ENCODE data around the gene COL5A2. TPM values are rescaled to one million over a fixed set of nuclear protein-coding genes. Genes with fewer than 3 reads are reported as not detected.

The COL5A2 gene
- total and polyA plus RNA-seq, 10 of the 15 experiments (the other 5 are each of a cell fraction or from before 2014, with no cell fraction given) = 0.04 to 0.85 (median 0.39) TPM

GRCh38 chr2:189020179-189020578 lies 159.4 kb downstream of the COL5A2 start:
- intact Hi-C loops (cut with micrococcal nuclease; ENCODE audit: unreplicated experiment) = no loop called here
- 0% methylated on average over 1 of the region's 1 CpG for WGBS (ENCODE audit: insufficient coverage, insufficient replicate concordance, low lambda C conversion rate, missing lambda C conversion rate)
- ChIA-PET SMC1A (ENCODE audit: uncharacterized antibody, unreplicated experiment) (no interaction called here), RAD21 (ENCODE audit: unreplicated experiment) (no interaction called here), POLR2A (no interaction called here), CTCF (no interaction called here)
- BruUV-seq (replicated peaks) = no TSS peak
- in situ Hi-C loops (cut with MboI) = no loop called here
- Histone ChIP-seq H3K9ac (ENCODE audit: control insufficient read depth, insufficient read depth, low read length) (no peak overlapping the region), H3K4me3 (no peak overlapping the region), H3K36me3 (ENCODE audit: control insufficient read depth in 2 of 2, insufficient read depth in 2 of 2, low read length in 1 of 2) (no peaks in the 10 kb centered on the region), H3K9me3 (replicated peaks; ENCODE audit: control insufficient read depth, insufficient read depth, low read length) (no peaks in the 10 kb centered on the region), H3K4me1 (ENCODE audit: control insufficient read depth, insufficient read depth, low read length) (no peaks in the 10 kb centered on the region), H3K27ac (ENCODE audit: control insufficient read depth, insufficient read depth) (no peak overlapping the region), H3K79me2 (ENCODE audit: control insufficient read depth, insufficient read depth, low read length) (no peaks in the 10 kb centered on the region), H4K20me1 (ENCODE audit: control insufficient read depth, insufficient read depth) (no peaks in the 10 kb centered on the region), H3K27me3 (replicated peaks in 1 of 2; ENCODE audit: control insufficient read depth in 2 of 2, insufficient read depth in 2 of 2, low read length in 1 of 2) (no peaks in the 10 kb centered on the region), H3K4me2 (ENCODE audit: control insufficient read depth, insufficient read depth) (no peak overlapping the region), H2AFZ (ENCODE audit: control insufficient read depth, low read depth, low read length) (no peak overlapping the region)
- FAIRE-seq (no peak), ATAC-seq (no peak), DNase-seq (ENCODE audit: low read depth, low spot score) (no peak)
- TF ChIP-seq FOXK2 (IDR thresholded peaks at IDR 0.05) (no peak), ZZZ3 (IDR thresholded peaks at IDR 0.05; ENCODE audit: control insufficient read depth, insufficient read length, low read depth) (no peak), IRF3 (IDR thresholded peaks at IDR 0.05) (no peak), CHD2 (IDR thresholded peaks at IDR 0.05; ENCODE audit: borderline replicate concordance, low read depth, low read length) (no peak), PAX5 (IDR thresholded peaks at IDR 0.05; ENCODE audit: borderline replicate concordance, low read depth, low read length) (no peak), EP300 (IDR thresholded peaks at IDR 0.05; ENCODE audit: borderline replicate concordance in 1 of 2, control insufficient read depth in 1 of 2, low read depth in 2 of 2, low read length in 2 of 2) (no peak), BMI1 (IDR thresholded peaks at IDR 0.05; ENCODE audit: borderline replicate concordance) (no peak), FOXM1 (IDR thresholded peaks at IDR 0.05; ENCODE audit: low read depth, low read length) (no peak)

GRCh38 chr2:189018631-189019030 lies 160.9 kb downstream of the COL5A2 start:
- no peak for TF ChIP-seq BRCA1 (IDR thresholded peaks at IDR 0.05; ENCODE audit: low read depth, low read length)
- no peak for TF ChIP-seq ZSCAN29 (IDR thresholded peaks at IDR 0.05)
- TF ChIP-seq LARP7 (IDR thresholded peaks at IDR 0.05) = no peak
- no peak for TF ChIP-seq SKIL (IDR thresholded peaks at IDR 0.05; ENCODE audit: low read depth, poor library complexity, severe bottlenecking)
- no peak for TF ChIP-seq IKZF1 (conservative IDR thresholded peaks at IDR 0.05)
- TF ChIP-seq HDAC6 (IDR thresholded peaks at IDR 0.05; ENCODE audit: unreplicated experiment) = no peak
- no peak for TF ChIP-seq PML (IDR thresholded peaks at IDR 0.05; ENCODE audit: low read length)
- no peak for TF ChIP-seq ZNF207 (IDR thresholded peaks at IDR 0.05; ENCODE audit: borderline replicate concordance)

More at GRCh38 chr2:189018631-189019030, 160.9 kb downstream of the COL5A2 start:
- ChIA-PET SMC1A (ENCODE audit: uncharacterized antibody, unreplicated experiment) (no interaction called here), RAD21 (ENCODE audit: unreplicated experiment) (no interaction called here), CTCF (no interaction called here), POLR2A (no interaction called here)
- FAIRE-seq (no peak), DNase-seq (ENCODE audit: low read depth, low spot score) (no peak), ATAC-seq (no peak)
- in situ Hi-C loops (cut with MboI) = no loop called here
- H3K4me2 ChIP-seq (ENCODE audit: control insufficient read depth, insufficient read depth) = no peak overlapping the region
- intact Hi-C loops (cut with micrococcal nuclease; ENCODE audit: unreplicated experiment) = no loop called here
- no peaks in the 10 kb centered on the region for H3K27me3 ChIP-seq (replicated peaks in 1 of 2; ENCODE audit: control insufficient read depth in 2 of 2, insufficient read depth in 2 of 2, low read length in 1 of 2)
- no peak overlapping the region for H3K9ac ChIP-seq (ENCODE audit: control insufficient read depth, insufficient read depth, low read length)
- no peaks in the 10 kb centered on the region for H3K79me2 ChIP-seq (ENCODE audit: control insufficient read depth, insufficient read depth, low read length)
- H3K27ac ChIP-seq (ENCODE audit: control insufficient read depth, insufficient read depth) = no peak overlapping the region
- no TSS peak for BruUV-seq (replicated peaks)
- H3K9me3 ChIP-seq (replicated peaks; ENCODE audit: control insufficient read depth, insufficient read depth, low read length) = no peaks in the 10 kb centered on the region
- H3K36me3 ChIP-seq (ENCODE audit: control insufficient read depth in 2 of 2, insufficient read depth in 2 of 2, low read length in 1 of 2) = no peaks in the 10 kb centered on the region
- no peaks in the 10 kb centered on the region for H4K20me1 ChIP-seq (ENCODE audit: control insufficient read depth, insufficient read depth)
- no peak overlapping the region for H2AFZ ChIP-seq (ENCODE audit: control insufficient read depth, low read depth, low read length)
- no peaks in the 10 kb centered on the region for H3K4me1 ChIP-seq (ENCODE audit: control insufficient read depth, insufficient read depth, low read length)
- H3K4me3 ChIP-seq = no peak overlapping the region

Measured in GM12878 (cell line).